Vagina (tissue), 2 donors: ENCODE data around the gene AIG1. TPM values are rescaled to one million over a fixed set of nuclear protein-coding genes. Genes with fewer than 3 reads are reported as not detected.
A peak's percentile ranks its signal among the peaks of the same experiment; 100 is the strongest.
"Not testable (repeated sequence)": the region's sequence is repeated elsewhere in the genome, so short reads cannot be mapped to it uniquely, and the experiment has no call there.

Source experiments
- DNase-seq, 2 donors: peaks; one replicate each; pipeline ENCODE4 v3.0.0-alpha.2; 2017; ENCODE audit errors: extremely low spot score in 2 of 2
- H3K27ac ChIP-seq: fragments of 200-600 bp; sonication (generic); one replicate; pipeline ENCODE4 v1.5.1; 2019
- H3K27me3 ChIP-seq: fragments of 200-600 bp; sonication (generic); one replicate; pipeline ENCODE4 v1.5.1; 2019
- H3K36me3 ChIP-seq, 2 donors: fragments of 200-600 bp; sonication (generic); one replicate each; pipeline ENCODE4 v1.5.1; 2017 to 2019
- H3K4me1 ChIP-seq: fragments of 200-600 bp; sonication (generic); one replicate; pipeline ENCODE4 v1.5.1; 2019
- H3K4me3 ChIP-seq, 2 donors: fragments of 200-600 bp; sonication (generic); 1 replicate in 1 of 2; 2 replicates in 1 of 2; pipeline ENCODE4 v1.5.1; 2016 to 2019
- H3K9me3 ChIP-seq: fragments of 200-600 bp; sonication (generic); one replicate; pipeline ENCODE4 v1.5.1; 2019
- CTCF ChIP-seq, 3 experiments: fragments of 450-650 bp in 2 of 3; fragments of 200-600 bp in 1 of 3; sonication (generic) in 1 of 3; IDR thresholded peaks; one replicate each; pipeline ENCODE4 v1.5.1; 2017 to 2019; ENCODE audit warnings: antibody characterized with exemption in 3 of 3, mild to moderate bottlenecking in 2 of 3, moderate library complexity in 2 of 3
- POLR2A ChIP-seq, 2 donors: fragments of 450-650 bp; IDR thresholded peaks; one replicate each; pipeline ENCODE4 v1.6.1; 2017; ENCODE audit warnings: antibody characterized with exemption in 2 of 2, mild to moderate bottlenecking in 2 of 2, moderate library complexity in 2 of 2
- POLR2AphosphoS5 ChIP-seq, 2 donors: sonication (generic); formaldehyde crosslinking; IDR thresholded peaks; one replicate each; pipeline ENCODE4 v1.9.0; 2017; ENCODE audit warnings: antibody characterized with exemption in 2 of 2, mild to moderate bottlenecking in 2 of 2, low read depth in 1 of 2; ENCODE audit not compliant: insufficient read depth in 1 of 2
- intact Hi-C: fragments of 100-400 bp; cut with DNase I; formaldehyde crosslinking; loops from one replicate; pipeline ENCODE4 v1.15.1; 2023
- total RNA-seq: library from RNA; depleted of rRNA; stranded (reverse); fragments of >200 nt; gene quantifications from one replicate; pipeline ENCODE4 v1.2.3, GENCODE V29; 2016

Gene AIG1
- total RNA-seq, result 22.3 TPM

- Histone ChIP-seq H3K36me3 (no peaks in the 10 kb centered on the region), H3K4me3 (peak within 1 kb of the TSS; percentile 79 to 93), H3K4me1 (peaks cover 22% of the 10 kb centered on the region), H3K27me3 (no peaks in the 10 kb centered on the region), H3K9me3 (no peaks in the 10 kb centered on the region), H3K27ac (peak within 1 kb of the TSS; percentile 86)
- intact Hi-C loops, result no loop called here
- no peak for TF ChIP-seq CTCF (IDR thresholded peaks at IDR 0.05)
- no peak for TF ChIP-seq POLR2A (IDR thresholded peaks at IDR 0.05)
- no peak for TF ChIP-seq POLR2AphosphoS5 (IDR thresholded peaks at IDR 0.05; ENCODE audit: insufficient read depth in 1 of 2, low read depth in 1 of 2)
- DNase-seq, result no peak
Measured at GRCh38 chr6:143060806-143061596, at the start of gene AIG1. AIG1 (plus strand) TSS chr6:143060889; CDS start chr6:143060926, 37 bp downstream.

- no peak overlapping the region for H3K4me3 ChIP-seq
- no peak overlapping the region for H3K27ac ChIP-seq
- no peak for DNase-seq
- H3K9me3 ChIP-seq, result no peaks in the 10 kb centered on the region
- H3K36me3 ChIP-seq, result no peaks in the 10 kb centered on the region
- H3K27me3 ChIP-seq, result no peaks in the 10 kb centered on the region
- TF ChIP-seq POLR2AphosphoS5 (IDR thresholded peaks at IDR 0.05; ENCODE audit: insufficient read depth in 1 of 2, low read depth in 1 of 2) (no peak), CTCF (IDR thresholded peaks at IDR 0.05) (no peak)
- no peaks in the 10 kb centered on the region for H3K4me1 ChIP-seq
- intact Hi-C loops, result no loop called here
Measured at GRCh38 chr6:143014764-143015163, 45.9 kb upstream of the AIG1 start.

GRCh38 chr6:143015300-143015706 is 45.4 kb upstream of the AIG1 start:
- Histone ChIP-seq H3K27me3 (no peaks in the 10 kb centered on the region), H3K4me1 (no peaks in the 10 kb centered on the region), H3K9me3 (no peaks in the 10 kb centered on the region), H3K4me3 (no peak overlapping the region), H3K27ac (no peak overlapping the region), H3K36me3 (no peaks in the 10 kb centered on the region)
- no peak for TF ChIP-seq POLR2A (IDR thresholded peaks at IDR 0.05)
- no peak for TF ChIP-seq CTCF (IDR thresholded peaks at IDR 0.05)
- TF ChIP-seq POLR2AphosphoS5 (IDR thresholded peaks at IDR 0.05; ENCODE audit: insufficient read depth in 1 of 2, low read depth in 1 of 2), result no peak
- intact Hi-C loops, result no loop called here
- DNase-seq, result no peak

- Histone ChIP-seq H3K4me1 (no peaks in the 10 kb centered on the region), H3K36me3 (no peaks in the 10 kb centered on the region), H3K27me3 (no peaks in the 10 kb centered on the region), H3K9me3 (no peaks in the 10 kb centered on the region), H3K27ac (no peak overlapping the region), H3K4me3 (no peak overlapping the region)
- intact Hi-C loops, result no loop called here
- TF ChIP-seq POLR2A (IDR thresholded peaks at IDR 0.05), result no peak
- no peak for TF ChIP-seq POLR2AphosphoS5 (IDR thresholded peaks at IDR 0.05; ENCODE audit: insufficient read depth in 1 of 2, low read depth in 1 of 2)
- TF ChIP-seq CTCF (IDR thresholded peaks at IDR 0.05), result no peak
- DNase-seq, result no peak
Measured at GRCh38 chr6:143018955-143019354, 41.7 kb upstream of the AIG1 start.

GRCh38 chr6:143020862-143021261 is 39.8 kb upstream of the AIG1 start:
- H3K4me1 ChIP-seq, H3K27me3 ChIP-seq, H3K4me3 ChIP-seq, intact Hi-C loops, H3K9me3 ChIP-seq, DNase-seq, H3K36me3 ChIP-seq, H3K27ac ChIP-seq: not testable (repeated sequence)
